HepG2 (cell line): ENCODE measurements around the gene OR2S2. TPM values are rescaled to one million over a fixed set of nuclear protein-coding genes. Genes with fewer than 3 reads are reported as not detected.

Experiments
- ATAC-seq: fragments of 200-7000 bp; cut with Tn5 transposase; 3 replicates; pipeline ENCODE4 v1.9.1; 2020; ENCODE audit warnings: mild to moderate bottlenecking, moderate library complexity
- BruUV-seq: library from RNA; stranded (reverse); fragments of 400-500 nt; replicated peaks from 2 replicates; lab custom pipeline; 2021; lab: Mats Ljungman, UMichigan
- CTCF ChIA-PET: fragments of 300-600 bp; formaldehyde crosslinking; extraction: SDS; loops from one replicate; lab custom pipeline; 2021; ENCODE audit warnings: low total read pairs, inconsistent platforms, low intra/inter-chr PET ratio; lab: Yijun Ruan, JAX
- POLR2A ChIA-PET: fragments of 350-600 bp; sonication (Branson Sonifier 250); formaldehyde crosslinking; loops from one replicate; lab custom pipeline; 2020; ENCODE audit warnings: antibody characterized with exemption, inconsistent platforms; lab: Yijun Ruan, JAX
- DNase-seq: peaks from one replicate; pipeline ENCODE4 v3.0.0-alpha.2; 2015; ENCODE audit warnings: low spot score
- FAIRE-seq: peaks from 3 replicates; lab custom pipeline; 2011; peaks lifted over from hg19 to GRCh38; lab: Jason Lieb, UNC
- H2AFZ ChIP-seq: one replicate; pipeline ENCODE4 v1.6.1; 2011; ENCODE audit warnings: low read length, inconsistent platforms
- H3K27ac ChIP-seq: fragments of 300-600 bp; 3 replicates; pipeline ENCODE4 v1.8.0; 2011; ENCODE audit warnings: mixed run types, mild to moderate bottlenecking, mixed read lengths, low read length, inconsistent platforms; ENCODE audit not compliant: insufficient read depth; ENCODE audit errors: extremely low read length
- H3K27me3 ChIP-seq, 2 experiments: fragments of 200-600 bp in 1 of 2; 2 replicates in 1 of 2; 3 replicates in 1 of 2; pipeline versions ENCODE4 v1.6.0 to v1.8.0; 2011; ENCODE audit warnings: low read length in 2 of 2, mild to moderate bottlenecking in 2 of 2, moderate library complexity in 2 of 2, inconsistent platforms in 1 of 2; ENCODE audit not compliant: insufficient read depth in 2 of 2, control insufficient read depth in 1 of 2
- H3K36me3 ChIP-seq, 2 experiments: fragments of 200-600 bp in 1 of 2; replicated peaks in 1 of 2; 2 replicates in 1 of 2; 3 replicates in 1 of 2; pipeline versions ENCODE4 v1.5.1 to v1.8.0; 2011; ENCODE audit warnings: low read length in 2 of 2, inconsistent platforms in 1 of 2; ENCODE audit not compliant: insufficient read depth in 2 of 2, control insufficient read depth in 1 of 2
- H3K4me1 ChIP-seq: 2 replicates; pipeline ENCODE4 v1.5.1; 2012; ENCODE audit warnings: low read length, inconsistent platforms; ENCODE audit not compliant: insufficient read depth
- H3K4me2 ChIP-seq: 2 replicates; pipeline ENCODE4 v1.6.0; 2011; ENCODE audit warnings: low read depth, low read length, inconsistent platforms
- H3K4me3 ChIP-seq, 3 experiments: fragments of 200-600 bp in 1 of 3; sonication (generic), shearing (Covaris generic) in 1 of 3; replicated peaks in 1 of 3; 2 replicates each; pipeline ENCODE4 v1.5.1; 2011 to 2016; ENCODE audit warnings: low read length in 3 of 3, inconsistent platforms in 2 of 3, low read depth in 2 of 3, mild to moderate bottlenecking in 2 of 3, control low read depth in 1 of 3, mixed read lengths in 1 of 3; ENCODE audit not compliant: insufficient read depth in 1 of 3
- H3K79me2 ChIP-seq: one replicate; pipeline ENCODE4 v1.6.1; 2011; ENCODE audit warnings: low read length, inconsistent platforms; ENCODE audit not compliant: insufficient read depth
- H3K9ac ChIP-seq: 2 replicates; pipeline ENCODE4 v1.6.0; 2011; ENCODE audit warnings: mild to moderate bottlenecking, low read depth, low read length, inconsistent platforms; ENCODE audit not compliant: insufficient read depth
- H3K9me3 ChIP-seq: 2 replicates; pipeline ENCODE4 v1.5.1; 2012; ENCODE audit warnings: mild to moderate bottlenecking, low read length
- H4K20me1 ChIP-seq: 2 replicates; pipeline ENCODE4 v1.6.0; 2011; ENCODE audit warnings: inconsistent platforms, mild to moderate bottlenecking, low read length, moderate library complexity; ENCODE audit not compliant: insufficient read depth
- CREB1 ChIP-seq, 2 experiments: fragments of 450-650 bp in 1 of 2; IDR thresholded peaks; 2 replicates each; pipeline ENCODE4 v1.6.1; 2016 to 2017; ENCODE audit warnings: control low read depth in 1 of 2, mild to moderate bottlenecking in 1 of 2, missing compliant biosample characterization in 1 of 2, missing genetic modification characterization in 1 of 2
- CREM ChIP-seq, 2 experiments: sonication (generic) in 1 of 2; formaldehyde crosslinking in 1 of 2; IDR thresholded peaks; 2 replicates each; pipeline versions ENCODE4 v1.4.0 to v1.6.1; 2016 to 2020; ENCODE audit warnings: antibody characterized with exemption in 1 of 2, mild to moderate bottlenecking in 1 of 2, missing genetic modification reagents in 1 of 2
- MTA1 ChIP-seq: sonication (generic); formaldehyde crosslinking; IDR thresholded peaks from 2 replicates; pipeline ENCODE4 v1.4.0; 2020; ENCODE audit warnings: missing genetic modification reagents, mild to moderate bottlenecking, borderline replicate concordance
- NR2F2 ChIP-seq: IDR thresholded peaks from 2 replicates; pipeline ENCODE4 v1.6.1; 2012; ENCODE audit warnings: low read depth, inconsistent platforms, borderline replicate concordance
- RBM22 ChIP-seq: fragments of 200-400 bp; formaldehyde crosslinking; optimal IDR thresholded peaks from 2 replicates; pipeline ENCODE3; 2017; ENCODE audit warnings: mild to moderate bottlenecking, low read length, moderate library complexity
- SIN3A ChIP-seq: IDR thresholded peaks from 2 replicates; pipeline ENCODE4 v1.6.1; 2011; ENCODE audit warnings: low read depth, mild to moderate bottlenecking, control low read depth, low read length, borderline replicate concordance
- XRCC5 ChIP-seq: fragments of 200-400 bp; formaldehyde crosslinking; optimal IDR thresholded peaks from 2 replicates; pipeline ENCODE3; 2017; ENCODE audit warnings: mild to moderate bottlenecking, low read length
- ZNF232 ChIP-seq: sonication (generic); formaldehyde crosslinking; IDR thresholded peaks from 2 replicates; pipeline ENCODE4 v1.4.0; 2020; ENCODE audit warnings: missing genetic modification reagents, borderline replicate concordance
- ZNF234 ChIP-seq: sonication (generic); formaldehyde crosslinking; conservative IDR thresholded peaks from 2 replicates; pipeline ENCODE4 v1.5.1; 2020; ENCODE audit warnings: mild to moderate bottlenecking, missing genetic modification reagents
- ZNF33A ChIP-seq: sonication (generic); formaldehyde crosslinking; IDR thresholded peaks from 2 replicates; pipeline ENCODE4 v1.5.1; 2020; ENCODE audit warnings: missing genetic modification reagents, mild to moderate bottlenecking, moderate library complexity, borderline replicate concordance
- ZNF33B ChIP-seq: sonication (generic); formaldehyde crosslinking; IDR thresholded peaks from 2 replicates; pipeline ENCODE4 v1.5.1; 2020; ENCODE audit warnings: mild to moderate bottlenecking, missing genetic modification reagents
- ZNF543 ChIP-seq: sonication (generic); formaldehyde crosslinking; IDR thresholded peaks from 2 replicates; pipeline ENCODE4 v1.4.0; 2020; ENCODE audit warnings: mild to moderate bottlenecking, missing genetic modification reagents
- ZNF768 ChIP-seq: sonication (generic); formaldehyde crosslinking; IDR thresholded peaks from 2 replicates; pipeline ENCODE4 v1.4.0; 2020; ENCODE audit warnings: missing genetic modification reagents
- WGBS: methylation state at CpG from one replicate; pipeline ENCODE4 v1.1.6; 2017; ENCODE audit warnings: low lambda C conversion rate; 5-methylcytosine and 5-hydroxymethylcytosine counted together
- in situ Hi-C: cut with HindIII; loops from 2 replicates; pipeline ENCODE4 v1.10.0; 2017; ENCODE audit warnings: low pct_unique_long_range_greater_than_20kb; ENCODE audit not compliant: extremely low pct_ligation_motif_present
- intact Hi-C: fragments of 100-400 bp; cut with micrococcal nuclease; formaldehyde crosslinking; loops from one replicate; pipeline ENCODE4 v1.10.0; 2022; ENCODE audit not compliant: unreplicated experiment
- polyA plus RNA-seq, 8 experiments: library from polyadenylated mRNA; depleted of rRNA in 3 of 8; stranded (reverse) in 7 of 8; unstranded in 1 of 8; fragments of >200 nt; fragmentation: Illumina TruSeq in 4 of 8; extraction: Trizol in 4 of 8; gene quantifications; 2 replicates each; pipeline versions ENCODE4 v1.2.1 to v1.2.3, GENCODE V29; 2011 to 2016; ENCODE audit warnings: low read depth in 4 of 8, missing spikeins in 1 of 8, mixed read lengths in 1 of 8; ENCODE audit not compliant: insufficient read depth in 1 of 8
- total RNA-seq, 5 experiments: library from RNA; depleted of rRNA; stranded (reverse); fragments of >200 nt; fragmentation: Illumina TruSeq; extraction: Trizol; gene quantifications; 2 replicates each; pipeline ENCODE4 v1.2.3, GENCODE V29; 2016; ENCODE audit warnings: low read depth in 1 of 5
- TF ChIP-seq, protein P1 (sequence below): sonication (generic); formaldehyde crosslinking; IDR thresholded peaks from 2 replicates; pipeline ENCODE4 v1.4.0; 2020; ENCODE audit warnings: missing genetic modification reagents
- TF ChIP-seq, protein P2 (sequence below): sonication (generic); formaldehyde crosslinking; conservative IDR thresholded peaks from 2 replicates; pipeline ENCODE4 v1.5.0; 2020; ENCODE audit warnings: missing genetic modification reagents
- TF ChIP-seq, protein P3 (sequence below): sonication (generic); formaldehyde crosslinking; IDR thresholded peaks from 2 replicates; pipeline ENCODE4 v1.8.1; 2023; ENCODE audit warnings: mild to moderate bottlenecking, moderate library complexity, missing genetic modification reagents

OR2S2 gene
- total and polyA plus RNA-seq, 2 of the 13 experiments (the other 11 are each of a cell fraction or from before 2014, with no cell fraction given), result not detected

- Histone ChIP-seq H4K20me1 (no peaks in the 10 kb centered on the region), H3K27ac (no peak overlapping the region), H3K4me1 (no peaks in the 10 kb centered on the region), H3K4me3 (no peak overlapping the region), H3K9me3 (peaks cover 7% of the 10 kb centered on the region; the same call in 1 of the 2 replicates), H3K36me3 (no peaks in the 10 kb centered on the region), H3K4me2 (no peak overlapping the region), H2AFZ (no peak overlapping the region), H3K9ac (no peak overlapping the region), H3K79me2 (no peaks in the 10 kb centered on the region), H3K27me3 (peaks cover 0 to 11% of the 10 kb centered on the region in 2 experiments; a peak in 2 of 5 replicates)
- DNase-seq, result no peak
- POLR2A ChIA-PET, result no interaction called here
- TF ChIP-seq, protein P1, sequence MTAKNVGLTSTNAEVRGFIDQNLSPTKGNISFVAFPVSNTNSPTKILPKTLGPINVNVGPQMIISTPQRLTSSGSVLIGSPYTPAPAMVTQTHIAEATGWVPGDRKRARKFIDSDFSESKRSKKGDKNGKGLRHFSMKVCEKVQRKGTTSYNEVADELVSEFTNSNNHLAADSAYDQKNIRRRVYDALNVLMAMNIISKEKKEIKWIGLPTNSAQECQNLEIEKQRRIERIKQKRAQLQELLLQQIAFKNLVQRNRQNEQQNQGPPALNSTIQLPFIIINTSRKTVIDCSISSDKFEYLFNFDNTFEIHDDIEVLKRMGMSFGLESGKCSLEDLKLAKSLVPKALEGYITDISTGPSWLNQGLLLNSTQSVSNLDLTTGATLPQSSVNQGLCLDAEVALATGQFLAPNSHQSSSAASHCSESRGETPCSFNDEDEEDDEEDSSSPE (CRISPR knock-in tag), result no peak
- peak; percentile 56 for TF ChIP-seq CREB1 (IDR thresholded peaks at IDR 0.05)
- TF ChIP-seq CREB1 (CRISPR knock-in tag; IDR thresholded peaks at IDR 0.05), result no peak
- BruUV-seq, result no TSS peak
- FAIRE-seq, result no peak
- in situ Hi-C loops, result no loop called here
- no peak for ATAC-seq
- intact Hi-C loops, result no loop called here
- WGBS, result 23% methylated on average over 6 of the region's 6 CpGs
- CTCF ChIA-PET, result no interaction called here
These were observed 20.8 kb upstream of the OR2S2 start for GRCh38 chr9:35978792-35979191.

DNA sequence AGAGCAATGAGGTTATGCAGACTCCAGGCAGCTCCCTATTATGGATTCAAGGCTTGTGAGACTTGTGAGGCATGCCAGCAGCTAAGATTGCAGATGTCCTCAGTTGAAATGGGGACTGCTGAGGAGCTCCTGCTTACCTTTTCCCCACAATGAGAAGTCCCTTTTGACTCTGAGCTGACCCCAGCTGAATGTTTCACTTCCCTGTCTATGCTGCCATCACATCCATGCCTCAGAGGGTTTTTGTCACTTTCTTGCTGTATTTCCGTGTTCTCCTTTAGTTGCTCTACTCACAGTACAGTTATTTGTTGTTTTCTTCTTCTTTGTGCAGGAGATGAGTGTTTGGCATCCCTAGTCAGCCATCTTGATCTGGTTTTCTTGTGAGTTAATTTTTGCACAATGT lies 18.8 kb upstream of the OR2S2 start:
- ChIA-PET CTCF (no interaction called here), POLR2A (no interaction called here)
- DNase-seq, result no peak
- H3K4me1 ChIP-seq, result no peaks in the 10 kb centered on the region
- peaks cover 7% of the 10 kb centered on the region; the same call in 1 of the 2 replicates for H3K9me3 ChIP-seq
- H4K20me1 ChIP-seq, result no peaks in the 10 kb centered on the region
- WGBS, result 10% methylated on average over 1 of the region's 1 CpG
- H3K27ac ChIP-seq, result no peak overlapping the region
- in situ Hi-C loops (no loop called here), intact Hi-C loops (no loop called here)
- no peak overlapping the region for H3K4me2 ChIP-seq
- peaks cover 0 to 13% of the 10 kb centered on the region in 2 experiments; a peak in 2 of 5 replicates for H3K27me3 ChIP-seq
- no peak for ATAC-seq
- no peak overlapping the region for H3K4me3 ChIP-seq
- no TSS peak for BruUV-seq
- H3K36me3 ChIP-seq, result no peaks in the 10 kb centered on the region
- H3K9ac ChIP-seq, result no peak overlapping the region
- no peaks in the 10 kb centered on the region for H3K79me2 ChIP-seq
- H2AFZ ChIP-seq, result no peak overlapping the region
- FAIRE-seq, result no peak
- TF ChIP-seq RBM22 (no peak), CREM (IDR thresholded peaks at IDR 0.05) (no peak), CREM (CRISPR knock-in tag; IDR thresholded peaks at IDR 0.05) (no peak), ZNF768 (no peak), SIN3A (no peak), ZNF543 (CRISPR knock-in tag) (no peak), NR2F2 (no peak), ZNF234 (CRISPR knock-in tag) (no peak), ZNF33B (no peak), ZNF33A (CRISPR knock-in tag) (no peak), XRCC5 (no peak), ZNF232 (CRISPR knock-in tag) (no peak), MTA1 (CRISPR knock-in tag) (no peak)
- TF ChIP-seq, protein P2, sequence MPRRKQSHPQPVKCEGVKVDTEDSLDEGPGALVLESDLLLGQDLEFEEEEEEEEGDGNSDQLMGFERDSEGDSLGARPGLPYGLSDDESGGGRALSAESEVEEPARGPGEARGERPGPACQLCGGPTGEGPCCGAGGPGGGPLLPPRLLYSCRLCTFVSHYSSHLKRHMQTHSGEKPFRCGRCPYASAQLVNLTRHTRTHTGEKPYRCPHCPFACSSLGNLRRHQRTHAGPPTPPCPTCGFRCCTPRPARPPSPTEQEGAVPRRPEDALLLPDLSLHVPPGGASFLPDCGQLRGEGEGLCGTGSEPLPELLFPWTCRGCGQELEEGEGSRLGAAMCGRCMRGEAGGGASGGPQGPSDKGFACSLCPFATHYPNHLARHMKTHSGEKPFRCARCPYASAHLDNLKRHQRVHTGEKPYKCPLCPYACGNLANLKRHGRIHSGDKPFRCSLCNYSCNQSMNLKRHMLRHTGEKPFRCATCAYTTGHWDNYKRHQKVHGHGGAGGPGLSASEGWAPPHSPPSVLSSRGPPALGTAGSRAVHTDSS (CRISPR knock-in tag), result no peak
- TF ChIP-seq, protein P3, sequence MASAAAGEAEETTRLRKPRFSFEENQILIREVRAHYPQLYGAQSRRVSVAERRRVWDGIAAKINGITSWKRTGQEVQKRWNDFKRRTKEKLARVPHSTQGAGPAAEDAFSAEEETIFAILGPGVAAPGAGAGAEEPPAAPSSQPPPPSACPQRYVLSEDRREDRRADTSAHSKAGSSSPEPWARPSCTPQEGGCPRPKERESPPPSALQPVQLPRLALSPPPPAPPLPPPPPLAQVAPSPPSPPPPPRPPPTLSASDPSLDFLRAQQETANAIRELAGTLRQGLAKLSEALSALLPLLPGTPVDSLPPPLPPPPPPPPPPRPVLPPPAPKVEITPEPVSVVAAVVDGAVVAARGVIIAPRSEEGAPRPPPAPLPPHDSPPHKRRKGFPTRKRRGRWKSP, result no peak
